Activated naive CD4-positive, alpha-beta T cell treated with Interleukin-2 at 50 U/mL for 16 hours (primary cell): ENCODE measurements around the gene INHBB.
"Not testable (repeated sequence)": the region's sequence is repeated elsewhere in the genome, so short reads cannot be mapped to it uniquely, and the experiment has no call there.

ENCODE experiments used
- DNase-seq: peaks from one replicate; pipeline ENCODE4 v3.0.0-alpha.2; 2020

The INHBB gene

DNA sequence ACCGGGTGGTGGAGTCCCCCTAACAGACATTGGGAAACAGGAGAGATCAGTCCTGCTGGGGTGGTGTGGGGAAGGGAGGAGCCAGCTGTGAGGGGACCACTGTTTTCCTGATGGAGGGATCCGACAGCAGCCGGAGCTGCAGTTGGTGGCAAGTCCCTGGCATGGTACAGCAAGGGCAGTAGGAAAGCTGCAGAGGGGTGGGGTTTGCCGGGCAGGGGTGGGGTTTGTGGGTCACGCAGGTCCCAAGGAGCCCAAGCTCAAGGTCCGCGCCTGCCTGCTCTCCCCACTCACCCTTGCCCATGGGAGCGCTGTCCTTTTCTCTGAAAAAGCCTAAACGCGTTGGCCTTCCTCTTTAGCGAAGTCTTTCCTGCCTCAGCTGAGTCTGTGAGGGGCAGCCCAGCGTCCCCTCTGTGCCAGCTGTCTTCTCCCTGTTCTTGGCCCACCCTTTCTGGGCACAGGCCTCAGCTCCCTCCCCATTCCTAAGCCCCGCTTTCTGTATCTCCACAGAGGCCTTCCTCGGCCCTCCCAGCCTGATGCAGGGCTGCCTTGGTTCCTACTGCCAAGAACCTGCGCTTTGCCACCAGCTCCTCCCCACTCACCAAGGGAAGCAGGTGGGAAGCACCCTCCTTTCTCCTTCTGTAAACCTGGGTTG lies 29.3 kb upstream of the INHBB start:
- no peak for DNase-seq

DNA sequence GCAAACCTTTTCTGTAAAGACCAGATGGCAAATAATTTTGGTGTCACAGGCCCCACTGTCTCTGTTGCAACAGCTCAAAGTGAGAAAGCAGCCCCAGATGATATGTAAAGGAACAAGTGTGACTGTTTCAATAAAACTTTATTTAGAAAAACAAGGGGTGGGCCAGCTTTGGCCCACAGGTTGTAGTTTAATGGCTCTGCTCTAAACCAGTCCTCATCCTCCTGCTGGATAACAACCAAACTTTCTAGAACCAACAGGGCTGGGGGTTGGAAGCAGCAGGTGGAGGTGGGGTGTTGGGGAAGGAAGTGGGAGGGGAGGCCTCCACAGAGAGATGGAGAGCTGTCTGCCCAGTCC lies 28.8 kb upstream of the INHBB start:
- DNase-seq, result no peak

DNA sequence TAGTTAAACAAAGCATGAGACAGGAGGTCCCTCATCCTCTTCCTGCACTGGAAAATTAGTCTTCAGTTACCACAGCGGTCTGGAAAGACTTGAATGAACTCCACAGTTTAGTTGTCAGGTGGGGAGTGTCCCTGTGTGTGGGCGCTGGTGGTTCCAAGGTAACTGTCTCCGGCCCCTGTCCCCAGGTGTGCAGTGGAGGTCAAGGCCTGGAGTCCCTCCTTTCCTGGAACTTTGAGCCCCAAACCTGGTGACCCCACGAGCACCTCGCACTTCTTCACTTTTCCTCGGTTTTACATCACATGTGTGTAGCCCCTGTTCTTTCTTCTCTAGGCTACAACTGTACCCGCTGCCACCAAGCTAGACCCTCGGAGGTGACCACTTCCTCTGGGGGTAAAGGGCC lies 28.0 kb upstream of the INHBB start:
- no peak for DNase-seq

DNA sequence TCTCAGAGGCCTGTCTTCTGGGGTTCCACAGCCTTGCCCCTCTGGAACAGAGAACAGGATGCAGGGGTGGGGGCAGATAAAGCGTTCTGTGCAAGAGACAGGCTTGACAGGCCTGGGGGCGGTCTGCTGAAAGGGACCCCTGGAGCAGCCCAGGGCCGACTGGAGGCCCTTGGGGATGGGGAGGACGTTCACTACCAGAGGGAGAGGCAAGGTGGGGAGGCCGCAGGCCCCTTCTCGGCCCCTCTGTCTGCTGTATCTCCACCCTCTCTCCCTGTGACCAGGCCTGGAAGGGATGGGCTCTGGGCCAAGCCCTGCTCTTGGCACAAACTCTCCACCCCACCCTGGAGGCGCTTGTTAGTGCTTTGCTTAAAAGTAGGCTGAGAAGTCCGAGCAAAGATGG lies 27.3 kb upstream of the INHBB start:
- DNase-seq, result no peak

DNA sequence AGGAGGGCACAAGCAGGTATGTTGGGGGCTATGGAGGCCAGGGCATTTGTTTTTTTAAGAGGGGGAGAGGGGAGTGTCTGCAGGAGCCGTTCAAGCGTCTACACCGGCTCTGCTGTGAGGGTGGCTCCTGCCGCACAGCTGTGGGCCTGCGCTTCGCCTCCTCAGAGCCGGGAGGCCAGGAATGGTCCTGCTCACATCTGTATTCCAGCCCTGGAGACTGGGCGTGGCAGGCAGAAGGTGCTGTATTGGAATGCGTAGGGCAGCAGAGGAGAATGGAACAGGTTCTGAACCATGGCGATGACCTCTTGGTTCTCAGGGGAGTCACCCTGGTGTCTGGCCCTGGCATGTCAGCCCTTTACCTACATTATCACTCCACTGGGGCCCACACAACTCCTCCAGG lies 26.8 kb upstream of the INHBB start:
- DNase-seq, result no peak

DNA sequence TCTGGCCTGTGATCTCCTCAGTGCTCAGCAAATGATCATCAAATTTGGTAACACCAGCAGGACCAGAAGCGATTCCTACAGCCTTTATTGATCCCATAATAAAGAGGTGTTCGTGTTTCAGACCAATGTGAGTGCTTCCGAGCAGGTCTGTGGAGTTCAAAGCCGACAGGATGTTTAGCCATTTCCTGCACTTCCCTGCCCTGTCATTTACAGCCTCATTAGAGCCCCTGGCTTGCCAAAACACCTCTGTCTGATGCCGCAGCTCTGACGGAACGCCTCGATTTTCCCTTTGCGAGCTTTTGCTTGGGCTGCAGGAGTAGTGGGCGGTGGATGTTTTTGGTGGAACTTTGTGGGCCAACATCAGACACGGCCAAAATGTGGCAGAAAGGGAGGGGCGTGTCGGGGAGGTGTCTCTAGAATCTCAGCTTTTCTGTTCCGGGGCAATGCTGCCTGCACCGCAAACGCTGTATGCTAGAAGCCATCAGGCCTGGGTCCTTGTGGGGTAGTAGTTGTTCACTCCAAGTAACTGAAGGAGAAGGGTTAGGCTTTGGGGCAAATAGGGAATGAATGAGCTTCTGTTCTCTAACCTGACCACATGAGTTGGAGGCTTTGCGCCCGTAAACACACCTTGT lies 26.1 kb upstream of the INHBB start:
- no peak for DNase-seq

DNA sequence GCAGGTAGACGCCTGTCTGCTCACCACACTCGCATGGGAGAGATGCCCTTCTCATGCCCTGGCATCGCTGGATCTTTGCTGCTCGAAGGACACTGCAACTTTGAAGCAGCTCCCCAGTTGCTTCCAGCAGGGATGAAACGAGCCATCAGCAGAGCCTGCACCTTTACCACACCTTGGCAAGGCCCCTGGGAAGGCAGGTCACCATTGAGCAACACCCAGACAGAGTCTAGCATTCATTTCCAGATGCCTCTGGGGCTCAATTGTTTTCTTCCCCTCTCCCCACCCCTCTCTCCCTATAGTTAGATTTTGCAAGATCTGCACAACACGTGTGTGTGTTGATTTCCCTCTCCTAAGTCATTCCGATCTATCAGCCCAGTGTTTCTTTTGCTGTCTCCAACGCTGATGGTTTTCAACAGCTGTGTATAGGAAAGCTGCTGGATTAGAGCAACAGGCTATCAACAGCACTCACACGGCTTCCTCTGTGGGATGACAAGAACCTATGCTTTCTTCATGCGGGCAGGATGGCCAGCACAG lies 25.6 kb upstream of the INHBB start:
- DNase-seq, result no peak

DNA sequence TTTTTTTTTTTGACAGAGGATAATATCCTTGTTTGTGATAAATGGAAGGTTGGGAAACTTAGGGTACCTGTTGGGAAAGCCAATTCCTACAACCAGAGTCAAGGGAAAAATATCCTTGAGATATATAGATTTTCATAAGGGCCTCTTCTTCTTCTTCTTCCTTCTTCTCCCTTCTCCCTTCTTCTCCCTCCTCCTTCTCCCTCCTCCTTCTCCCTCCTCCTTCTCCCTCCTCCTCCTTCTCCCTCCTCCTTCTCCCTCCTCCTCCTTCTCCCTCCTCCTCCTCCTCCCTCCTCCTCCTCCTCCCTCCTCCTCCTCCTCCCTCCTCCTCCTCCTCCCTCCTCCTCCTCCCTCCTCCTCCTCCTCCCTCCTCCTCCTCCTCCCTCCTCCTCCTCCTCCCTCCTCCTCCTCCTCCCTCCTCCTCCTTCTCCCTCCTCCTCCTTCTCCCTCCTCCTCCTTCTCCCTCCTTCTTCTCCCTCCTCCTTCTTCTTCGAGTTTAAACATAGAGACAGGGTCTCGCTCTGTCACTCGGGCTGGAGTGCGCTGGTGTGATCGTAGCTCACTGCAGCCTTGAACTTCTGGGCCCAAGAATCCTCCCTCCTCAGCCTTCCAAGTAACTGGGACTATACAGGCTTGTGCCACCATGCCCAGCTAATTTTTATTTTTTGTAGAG lies 24.9 kb upstream of the INHBB start:
- not testable (repeated sequence) for DNase-seq

DNA sequence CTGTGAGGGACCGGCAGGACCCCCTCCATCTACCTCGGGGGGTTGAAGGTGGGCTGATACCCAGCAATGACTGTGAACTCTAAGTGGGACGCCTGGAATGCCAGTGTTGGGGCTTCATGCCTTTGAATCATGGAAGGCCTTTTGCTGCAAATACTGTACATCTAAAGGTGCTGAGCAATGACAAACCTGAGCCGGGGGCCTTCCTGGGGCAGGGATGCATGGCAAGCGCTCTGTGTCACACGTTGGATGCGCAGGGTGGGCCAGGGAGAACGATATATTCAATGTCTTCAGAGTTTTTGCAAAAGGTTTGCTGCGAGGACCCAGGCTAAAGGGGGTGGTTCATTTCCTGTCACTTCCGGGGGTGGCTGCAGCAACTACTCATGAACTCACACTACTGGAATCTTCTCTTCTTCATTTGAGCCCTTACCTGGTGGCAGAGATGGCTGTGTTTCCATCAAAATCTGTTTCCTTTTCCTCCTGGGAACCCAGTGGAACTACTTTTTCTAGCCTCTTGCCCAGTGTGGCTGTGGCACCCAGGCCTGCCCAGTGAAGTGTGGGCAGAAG lies 24.1 kb upstream of the INHBB start:
- no peak for DNase-seq

DNA sequence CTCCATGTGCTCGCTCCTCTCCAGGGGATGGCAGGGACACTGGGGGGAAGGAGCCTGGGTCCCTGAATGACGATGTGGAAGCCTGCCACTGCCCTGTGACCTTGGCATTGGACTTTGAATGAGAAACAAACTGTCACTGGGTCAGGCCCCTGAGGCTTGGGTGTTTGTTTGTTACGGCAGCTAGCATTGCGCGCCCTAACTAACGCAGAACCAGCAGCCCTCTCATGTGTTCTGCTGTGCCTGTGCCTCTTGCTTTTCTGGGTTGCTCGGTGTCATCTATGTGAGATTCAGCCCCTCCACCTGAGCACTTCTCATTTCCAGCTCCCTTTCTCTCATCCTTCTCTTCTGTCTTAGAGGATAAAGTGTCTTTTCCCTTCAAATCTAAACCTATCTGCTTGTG lies 23.6 kb upstream of the INHBB start:
- no peak for DNase-seq

DNA sequence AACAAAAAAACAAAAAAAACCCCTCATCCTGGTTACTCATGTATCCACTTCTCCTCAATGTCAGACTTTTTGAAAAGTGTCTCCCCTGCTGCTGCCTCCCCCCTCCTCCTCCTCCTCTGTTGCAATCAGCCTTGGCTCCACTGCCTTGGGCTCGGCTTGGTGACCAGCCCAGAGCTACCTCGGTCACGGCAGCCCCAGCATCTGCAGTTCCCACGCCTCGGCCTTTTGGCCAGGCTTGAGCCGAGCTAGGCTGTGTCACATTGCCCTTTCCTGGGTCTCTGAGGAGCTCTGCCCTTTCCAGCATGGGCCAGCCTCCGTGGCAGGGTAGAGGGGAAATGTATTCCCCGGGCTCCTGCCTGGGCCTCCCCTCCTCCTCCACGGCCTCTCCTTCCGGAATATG lies 22.7 kb upstream of the INHBB start:
- no peak for DNase-seq

DNA sequence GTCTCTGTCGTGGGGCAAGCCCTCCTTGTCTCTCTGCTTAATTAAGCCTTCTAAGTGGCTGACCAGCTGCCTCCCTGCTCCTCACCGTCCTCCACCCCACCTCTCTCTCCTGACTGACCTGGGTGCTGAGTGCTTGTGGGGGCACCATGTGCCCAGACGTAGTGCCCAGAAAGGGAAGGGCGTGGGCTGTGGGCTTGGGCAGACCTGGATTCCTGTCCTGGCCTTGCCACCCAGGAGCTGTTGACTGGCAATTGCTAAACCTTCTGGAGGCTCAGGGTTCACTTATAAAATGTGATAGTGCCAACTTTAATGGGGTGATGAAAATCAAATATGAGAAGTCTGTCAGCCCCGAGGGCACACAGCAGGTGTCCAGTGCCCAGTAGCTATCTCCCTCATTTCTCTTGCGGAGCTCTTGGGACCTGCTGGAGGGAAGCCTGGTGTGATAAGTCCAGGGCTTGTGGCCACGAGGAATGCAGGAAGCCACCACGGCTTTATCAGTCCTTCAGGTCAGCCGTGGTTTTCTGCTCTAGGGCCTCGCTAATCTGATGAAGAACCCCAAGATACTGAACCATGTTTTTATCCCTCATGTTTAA lies 22.0 kb upstream of the INHBB start:
- no peak for DNase-seq

DNA sequence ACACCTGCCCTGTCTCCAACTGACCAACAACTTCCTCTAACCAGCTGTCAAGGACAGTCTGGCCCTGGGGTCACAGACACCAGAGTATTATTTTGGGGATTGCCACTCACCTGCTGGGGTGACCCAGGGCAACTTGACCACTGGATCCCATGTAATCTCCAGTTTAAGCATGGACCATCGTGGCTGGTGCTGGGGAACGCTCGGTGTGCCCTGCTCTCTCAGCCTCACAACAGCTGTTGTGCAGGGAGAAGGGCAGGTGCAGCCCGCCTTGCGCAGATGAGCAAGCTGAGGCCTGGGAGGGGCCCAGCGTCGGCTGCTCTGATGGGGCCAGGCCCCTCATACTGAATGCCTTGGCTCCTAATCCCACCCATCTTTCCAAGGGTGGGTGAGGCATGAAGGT lies 21.0 kb upstream of the INHBB start:
- no peak for DNase-seq

DNA sequence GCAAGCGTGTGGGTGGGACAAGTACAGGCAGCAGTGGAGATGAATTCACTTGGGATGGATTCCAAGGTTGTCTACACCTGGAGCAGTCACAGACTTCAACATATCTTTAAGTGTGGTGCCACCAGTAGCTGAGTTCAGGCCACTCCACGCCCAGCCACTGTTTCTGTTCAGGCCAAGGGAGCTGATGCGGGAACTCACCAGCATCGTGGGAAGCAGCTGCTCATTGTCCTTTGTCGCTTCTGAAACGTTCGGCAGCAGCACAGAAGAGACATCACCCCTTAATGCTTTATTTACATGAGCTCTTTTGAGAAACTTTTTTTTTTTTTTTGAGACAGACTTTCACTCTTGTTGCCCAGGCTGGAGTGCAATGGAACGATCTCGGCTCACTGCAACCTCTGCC lies 19.9 kb upstream of the INHBB start:
- DNase-seq, result no peak

DNA sequence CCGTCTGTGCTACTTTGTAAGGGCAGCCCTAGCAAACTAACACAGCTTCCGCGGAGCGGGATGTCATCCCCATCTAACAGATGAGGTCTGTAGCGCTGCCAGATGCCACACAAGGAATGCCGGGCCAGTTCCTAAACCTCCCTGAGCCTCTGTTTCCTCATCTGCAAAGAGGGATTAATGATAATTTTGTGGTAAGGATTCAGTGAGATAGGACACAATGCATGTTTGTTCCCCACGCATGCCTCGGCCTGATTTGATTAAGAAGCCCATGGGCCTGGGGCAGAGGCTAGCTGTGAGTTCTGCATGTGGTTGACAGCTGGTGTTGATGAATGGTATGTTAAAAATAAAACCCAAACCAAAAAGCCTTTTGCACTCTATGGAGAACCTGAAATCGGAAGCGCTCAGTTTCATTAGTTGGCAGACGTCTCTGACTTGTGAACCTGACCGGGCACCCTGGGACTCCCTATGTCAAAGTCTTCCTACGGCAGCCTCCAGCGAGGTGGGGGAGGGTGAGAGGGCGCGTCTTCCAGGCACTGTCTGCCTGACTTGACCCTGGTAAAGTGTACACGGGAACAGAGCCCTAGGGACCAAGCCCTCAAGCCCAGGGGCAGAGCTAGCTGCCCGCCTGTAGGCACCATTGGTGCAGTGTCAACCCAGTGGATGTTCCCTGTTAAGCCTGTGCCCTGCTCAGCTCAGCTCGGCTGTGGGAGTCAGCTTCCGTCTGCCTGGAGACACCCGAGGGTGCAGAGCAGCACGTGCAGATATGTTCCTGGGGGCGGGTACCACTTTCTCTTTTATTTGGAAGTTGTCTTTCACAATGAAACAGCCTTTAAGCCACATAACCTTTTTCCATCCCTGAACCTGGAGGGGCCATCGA lies 14.8 kb upstream of the INHBB start:
- no peak for DNase-seq

DNA sequence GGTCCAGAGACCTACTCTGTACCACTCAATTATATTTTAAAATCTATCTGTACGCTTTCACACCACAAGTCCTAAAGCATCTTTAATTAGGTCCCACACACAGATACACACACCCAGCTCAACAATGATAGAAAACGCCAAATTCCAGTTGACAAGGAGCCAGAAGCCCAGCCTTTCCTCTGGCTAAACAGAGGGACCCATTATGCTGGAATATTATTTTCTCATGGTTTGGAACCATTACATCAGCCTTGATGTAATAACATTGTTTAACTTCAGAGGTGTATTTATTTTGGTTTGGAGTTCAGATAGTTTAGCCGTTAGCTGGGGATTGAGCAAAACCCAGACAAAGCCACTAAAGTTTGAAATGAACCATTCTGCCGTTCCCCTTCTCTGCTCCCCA lies 14.0 kb upstream of the INHBB start:
- no peak for DNase-seq

DNA sequence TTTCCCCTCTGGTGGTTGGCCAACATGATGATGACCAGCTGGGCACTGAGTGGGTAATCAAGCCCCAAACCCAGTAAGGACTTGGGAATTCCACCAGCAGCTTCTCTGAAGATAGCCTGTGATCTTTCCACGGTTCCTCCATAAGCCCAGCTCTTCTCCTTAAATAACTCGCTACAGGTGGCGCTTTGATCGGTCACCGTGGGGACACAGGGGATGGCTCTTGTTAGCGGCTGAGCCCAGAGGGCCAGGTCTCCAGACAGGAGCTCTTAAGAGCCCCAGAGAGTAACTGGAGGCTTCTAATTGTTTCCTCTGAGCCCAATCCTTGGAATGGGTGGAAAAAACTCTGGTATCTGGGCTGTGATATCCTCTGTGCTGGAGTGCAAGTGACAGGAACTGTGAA lies 13.6 kb upstream of the INHBB start:
- no peak for DNase-seq

DNA sequence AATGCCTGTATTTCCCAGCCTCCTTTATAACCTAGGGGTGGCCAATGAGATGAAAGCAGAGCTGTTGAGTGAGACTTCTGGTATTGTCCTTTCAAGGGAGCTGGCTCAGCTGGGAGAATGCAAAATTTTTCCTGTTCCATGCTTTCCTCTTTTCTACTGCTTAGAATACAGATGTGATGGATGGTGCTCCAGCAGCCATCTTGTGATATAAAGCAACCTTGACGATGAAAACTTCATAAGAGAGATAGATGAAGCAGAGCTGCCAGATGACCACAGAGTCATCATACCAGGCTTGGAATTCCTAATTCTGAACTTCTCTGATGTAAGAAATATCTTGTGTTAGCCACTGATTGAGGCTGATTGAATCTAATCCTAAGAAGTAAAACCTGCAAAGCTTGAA lies 11.9 kb upstream of the INHBB start:
- no peak for DNase-seq

DNA sequence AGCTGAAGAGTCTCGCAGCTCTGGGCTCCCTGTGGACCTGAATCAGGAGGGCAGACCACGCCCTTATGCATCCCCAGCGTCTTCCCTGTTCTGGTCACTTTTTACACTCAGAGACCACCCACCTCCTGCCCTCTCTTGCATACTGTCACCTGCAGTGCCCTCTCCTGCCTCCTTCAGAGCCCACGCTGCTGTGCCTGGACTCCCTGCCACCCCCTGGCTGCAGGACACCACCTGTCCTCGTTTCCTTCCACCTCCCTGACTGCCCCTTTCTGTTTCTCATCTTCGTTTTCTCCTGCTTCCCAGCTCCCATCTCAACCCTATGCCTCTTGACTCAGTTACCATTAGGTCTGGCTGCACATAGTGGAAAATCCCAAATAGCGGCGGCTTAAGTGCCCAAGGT lies 9.2 kb upstream of the INHBB start:
- no peak for DNase-seq

DNA sequence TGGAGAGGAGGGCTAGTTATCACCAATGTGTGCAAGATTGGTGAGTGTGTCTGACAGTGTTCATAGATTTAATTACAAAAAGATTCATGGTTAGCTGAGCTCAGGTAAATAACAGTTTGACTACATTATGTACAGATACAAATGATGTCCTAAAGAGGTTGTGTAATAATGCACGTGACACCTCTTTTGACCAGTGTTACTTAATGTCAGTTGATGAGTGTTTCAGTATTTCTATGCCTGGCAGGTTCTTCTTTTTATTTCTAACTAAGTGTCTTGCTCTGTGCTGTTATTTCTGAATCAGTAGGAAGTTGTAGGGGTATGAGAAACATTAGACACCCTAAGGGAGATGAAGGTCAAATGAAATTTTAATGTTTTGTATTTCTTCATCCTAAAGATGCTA lies 7.9 kb upstream of the INHBB start:
- DNase-seq, result no peak

DNA sequence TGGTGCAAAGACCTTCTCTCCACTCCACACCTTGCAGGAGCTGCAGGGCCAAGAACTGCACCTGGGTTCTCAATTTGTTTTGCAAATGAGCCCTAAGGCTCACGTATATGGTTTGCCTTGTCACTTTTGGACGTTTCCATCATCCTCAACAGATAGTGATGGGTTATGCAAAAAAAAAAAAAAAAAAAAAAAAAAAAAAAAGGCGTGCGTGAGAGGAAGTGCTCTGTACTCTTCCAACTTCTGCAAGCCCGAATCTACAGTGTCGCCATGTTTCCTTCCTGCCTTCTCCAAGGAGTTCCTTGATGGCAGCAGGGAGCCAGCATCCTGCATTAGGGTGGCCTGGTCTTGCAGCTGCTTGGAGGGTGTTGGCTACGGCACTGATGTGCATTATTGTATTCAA lies 4.0 kb upstream of the INHBB start:
- DNase-seq, result no peak

DNA sequence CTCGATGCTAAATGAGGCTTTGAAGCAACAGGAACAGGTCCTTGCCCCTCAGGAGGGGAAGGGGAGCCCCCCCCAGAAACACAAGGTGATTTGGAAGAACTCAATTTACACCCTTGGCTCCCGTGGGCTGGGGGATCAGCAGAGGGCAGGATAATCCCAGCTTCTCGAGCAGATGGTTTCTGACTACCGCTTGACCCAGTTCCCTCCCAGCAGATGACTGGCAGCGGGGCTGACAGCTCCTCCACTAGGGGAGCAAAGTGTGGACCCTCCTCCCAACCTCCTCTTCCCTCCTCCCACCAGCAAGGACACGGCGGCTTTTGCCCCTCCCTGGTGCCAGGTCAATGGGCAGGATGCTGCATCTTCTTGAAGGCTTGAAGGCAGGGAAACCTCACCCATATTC lies 3.5 kb upstream of the INHBB start:
- DNase-seq, result no peak

DNA sequence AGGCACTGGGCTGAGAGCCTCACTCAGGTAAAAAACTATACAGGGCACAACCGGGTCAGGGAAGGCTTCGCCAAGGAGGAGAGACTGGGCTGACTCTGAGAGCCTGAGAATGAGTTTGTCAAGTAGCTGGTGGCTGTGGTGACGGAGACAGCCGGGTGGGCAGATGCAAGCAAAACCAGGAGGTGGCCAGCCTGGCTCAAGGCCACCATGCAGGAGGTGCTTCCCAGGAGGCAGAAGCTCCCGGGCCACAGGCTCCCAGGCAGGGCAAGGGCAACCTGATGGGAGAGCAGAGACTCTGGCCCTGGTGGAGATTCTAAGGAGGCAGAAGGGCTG lies 2.9 kb upstream of the INHBB start:
- DNase-seq, result no peak
